Stimulated activated CD8-positive, alpha-beta memory T cell treated with anti-CD3 and anti-CD28 coated beads, Interleukin-15, amount 100 ng/mL, for 48 hours (primary cell): ENCODE measurements around the gene IL1RL1.
"Not testable (repeated sequence)": the region's sequence is repeated elsewhere in the genome, so short reads cannot be mapped to it uniquely, and the experiment has no call there.

ENCODE experiments used
- DNase-seq, 2 donors: peaks; one replicate each; pipeline ENCODE4 v3.0.0-alpha.2; 2020; ENCODE audit warnings: low read depth in 2 of 2

IL1RL1 gene

DNA sequence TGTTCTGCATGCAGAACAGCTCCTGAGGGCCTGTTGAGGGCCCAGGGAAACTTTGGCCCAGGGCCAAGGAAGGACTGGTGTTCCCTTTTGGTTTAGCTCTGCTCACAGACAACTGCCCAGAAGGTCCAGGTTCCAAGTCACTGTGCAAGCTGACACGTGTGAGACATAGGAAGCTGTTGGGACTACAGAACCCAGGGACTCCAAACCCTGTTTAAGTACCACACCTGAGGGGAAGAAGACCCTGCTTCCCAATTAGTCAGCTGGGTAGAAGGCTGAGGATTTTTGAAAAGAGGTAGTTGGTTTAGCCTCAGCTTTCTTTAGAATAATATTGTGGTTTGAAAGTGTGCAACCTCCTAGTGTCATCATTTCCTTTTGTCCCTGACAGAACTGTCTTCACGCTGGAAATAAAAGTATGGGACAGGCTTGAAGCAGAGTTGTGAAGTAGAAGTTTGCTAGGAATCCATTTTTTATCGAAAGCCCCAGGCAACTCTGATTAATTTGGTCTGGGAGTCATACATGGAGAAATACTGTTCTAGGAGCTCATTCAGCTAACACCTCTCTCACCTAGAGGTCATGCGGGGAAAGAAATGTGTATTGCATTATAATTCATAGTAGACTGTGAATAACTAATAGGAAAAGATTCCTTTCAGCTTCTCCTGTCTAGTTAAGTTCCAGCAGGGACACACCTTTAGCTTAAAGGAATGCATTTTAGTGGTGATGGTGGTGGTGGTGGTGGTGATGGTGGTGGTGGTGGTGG lies 19.9 kb upstream of the IL1RL1 start:
- no peak for DNase-seq

DNA sequence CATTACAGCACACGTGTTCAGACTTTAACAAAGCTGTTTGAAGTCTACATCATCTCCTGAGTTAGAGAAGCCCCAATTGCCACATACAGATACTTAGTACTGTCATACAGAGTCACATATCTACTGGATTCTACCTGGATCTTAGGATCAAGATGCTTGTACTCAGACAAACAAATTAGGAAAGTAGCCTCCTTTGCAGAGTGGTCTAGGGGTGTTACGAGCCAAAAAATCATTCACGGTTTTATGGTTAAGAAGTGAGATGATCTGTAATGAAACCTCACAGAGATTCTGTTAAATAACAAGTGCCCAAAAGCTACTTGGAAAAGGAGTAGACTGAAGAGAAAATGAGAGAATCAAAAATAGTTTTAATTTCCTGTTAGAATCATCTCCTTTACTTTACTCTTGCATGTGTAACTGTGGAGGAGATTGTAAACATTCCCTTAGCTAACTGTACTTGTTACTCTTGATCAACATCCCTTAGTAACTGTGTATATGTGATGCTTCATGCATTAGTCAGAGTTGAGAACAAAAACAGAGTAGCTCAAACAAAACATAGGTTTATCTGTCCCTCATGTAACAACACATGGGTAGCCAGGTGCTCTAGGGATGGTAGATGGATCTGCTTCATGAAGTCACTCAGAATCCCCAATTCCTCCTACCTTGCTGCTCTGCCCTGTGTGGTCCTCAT lies 16.4 kb upstream of the IL1RL1 start:
- DNase-seq = no peak

GRCh38 chr2:102295566-102295965 lies 15.8 kb upstream of the IL1RL1 start:
- no peak for DNase-seq

DNA sequence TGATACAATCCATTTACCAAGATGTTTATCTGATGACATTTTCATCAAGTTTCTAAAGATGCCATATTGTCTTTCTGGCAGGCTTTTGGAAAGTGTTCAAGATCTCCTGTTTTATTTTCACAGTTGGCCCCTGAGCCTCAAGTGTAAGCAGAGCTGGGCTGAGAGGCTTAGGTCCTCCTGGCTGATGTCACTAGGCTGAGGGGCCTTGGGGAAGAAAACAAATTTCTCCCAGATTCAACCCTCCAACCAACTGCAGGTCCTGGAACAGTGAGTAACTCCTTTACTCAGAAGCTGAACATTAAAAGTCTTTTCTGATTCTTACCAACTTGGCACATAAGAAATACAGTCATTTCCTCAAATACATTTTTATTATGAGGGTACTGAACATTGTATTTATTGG lies 14.9 kb upstream of the IL1RL1 start:
- no peak for DNase-seq

- DNase-seq = no peak
These were observed 13.5 kb upstream of the IL1RL1 start for GRCh38 chr2:102297891-102298290.

DNA sequence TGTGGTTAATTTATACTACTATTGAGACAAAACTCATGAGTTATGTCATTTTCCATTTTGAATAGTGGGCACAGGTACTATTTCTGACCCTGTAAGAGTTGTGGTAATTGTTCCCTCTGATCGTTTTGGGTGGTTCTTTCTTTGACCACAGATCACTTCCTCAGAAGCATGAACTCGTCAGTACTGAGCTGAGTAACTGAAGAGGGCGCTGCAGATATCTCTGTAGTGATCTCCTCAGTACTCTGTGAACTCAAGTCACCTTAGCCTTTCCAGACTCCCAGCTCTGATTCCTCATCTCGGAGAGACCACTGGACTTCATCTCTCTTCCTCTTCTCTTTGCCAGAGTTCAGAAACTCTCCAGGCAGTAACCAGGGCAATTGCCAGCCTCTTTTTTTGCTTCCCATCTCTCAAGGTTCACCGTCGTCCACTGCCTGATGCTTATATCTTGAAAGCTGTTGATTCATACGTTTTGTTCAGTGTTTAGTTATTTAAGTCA lies 9.4 kb upstream of the IL1RL1 start:
- DNase-seq = peak; percentile 38 to 42

- no peak for DNase-seq
These were observed 8.9 kb upstream of the IL1RL1 start for GRCh38 chr2:102302458-102302857.

DNA sequence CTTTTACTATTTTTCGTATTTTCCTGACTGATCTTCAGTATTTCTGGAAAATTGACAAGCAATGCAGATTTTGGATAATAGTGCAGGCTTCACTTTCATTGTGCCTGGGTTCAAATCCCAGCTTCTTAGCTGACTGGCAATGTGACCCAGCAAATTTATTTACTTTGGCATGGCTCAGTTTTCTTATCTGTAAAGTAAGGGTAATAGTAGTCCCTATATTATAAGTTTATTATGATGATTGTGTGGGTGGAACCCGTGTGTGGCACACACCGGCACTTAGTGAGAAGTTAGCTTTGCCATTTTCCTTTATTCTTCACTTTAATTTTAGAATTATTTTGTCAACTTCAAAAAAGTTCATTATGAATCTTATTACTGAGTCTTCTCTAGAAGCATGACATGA lies 7.8 kb upstream of the IL1RL1 start:
- no peak for DNase-seq

DNA sequence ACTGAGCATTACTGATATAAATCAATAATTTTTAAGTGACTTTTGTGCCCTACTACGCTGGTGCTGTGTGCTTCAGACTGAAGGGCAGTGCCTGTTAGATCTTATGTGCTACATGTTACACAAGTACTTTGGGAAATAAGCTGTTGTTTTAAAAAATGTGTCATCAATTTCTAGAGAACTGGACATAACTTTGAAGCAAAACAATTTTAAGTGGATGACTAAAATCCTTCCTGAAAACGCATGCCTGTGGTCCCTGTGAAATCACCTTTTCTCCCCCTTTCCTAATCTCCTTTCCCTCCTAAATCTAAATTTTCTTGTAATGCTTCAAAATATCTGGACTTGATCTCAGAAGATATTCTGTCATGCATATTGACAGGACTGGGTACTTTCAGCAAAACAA lies 7.1 kb upstream of the IL1RL1 start:
- no peak for DNase-seq

GRCh38 chr2:102304711-102305611 lies 6.4 kb upstream of the IL1RL1 start:
- peak in 1 of 2 donors; percentile 35 for DNase-seq

DNA sequence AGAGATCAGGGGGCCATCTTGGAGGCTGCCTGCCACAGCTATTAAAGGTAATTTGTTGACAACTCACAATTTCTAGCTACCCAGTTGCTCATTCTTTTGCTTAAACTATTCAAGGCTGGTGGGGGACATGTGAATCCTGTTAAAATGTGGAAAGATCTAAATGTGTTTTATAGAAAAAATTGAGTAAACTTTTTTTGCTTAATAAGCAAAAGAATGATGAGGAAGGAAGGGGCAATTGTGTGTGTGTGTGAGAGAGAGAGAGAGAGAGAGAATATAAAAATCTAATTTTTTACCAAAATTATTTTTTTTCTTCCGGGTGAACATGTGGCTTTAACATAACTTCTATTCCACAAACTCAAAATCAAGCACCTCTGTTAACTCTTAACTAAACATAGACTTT lies 5.2 kb upstream of the IL1RL1 start:
- no peak for DNase-seq

DNA sequence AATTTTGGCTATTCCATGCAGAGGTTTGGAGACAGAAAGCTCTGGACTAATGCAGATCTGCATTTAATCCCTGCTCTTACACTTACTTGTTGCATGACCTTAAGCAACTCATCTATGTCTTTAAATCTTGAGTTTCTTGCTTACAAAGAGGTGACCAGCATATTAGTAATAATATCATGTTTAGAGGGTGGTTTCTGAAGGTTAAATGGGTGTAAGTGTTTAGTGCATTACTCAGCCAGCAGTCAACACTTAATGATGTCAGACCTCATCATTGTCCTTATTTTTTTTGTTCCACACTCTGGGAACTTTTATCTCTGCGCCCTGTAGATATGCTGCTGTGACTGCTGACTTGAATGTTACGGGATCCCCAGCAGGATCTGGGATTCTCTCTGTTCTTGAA lies 1.7 kb downstream of the IL1RL1 start:
- no peak for DNase-seq

DNA sequence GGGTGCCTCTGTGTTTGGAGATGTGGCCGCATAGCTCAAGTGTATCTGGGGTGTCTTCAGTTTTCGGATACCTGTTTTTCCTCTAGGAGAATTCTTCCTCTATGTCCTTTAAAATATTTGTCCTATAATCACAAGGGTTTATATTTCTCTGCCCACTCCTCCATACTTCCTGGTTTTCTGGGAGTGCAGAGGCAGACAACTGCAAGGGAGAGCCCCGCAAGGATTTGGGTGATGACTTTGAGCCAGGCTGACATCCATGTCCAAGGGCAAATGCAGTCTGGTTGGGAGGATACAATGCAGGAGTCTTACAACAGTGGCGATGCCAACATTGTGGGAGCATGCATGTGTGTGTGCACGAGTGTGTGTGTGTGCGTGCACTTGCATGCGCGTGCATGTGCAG lies 2.1 kb downstream of the IL1RL1 start:
- DNase-seq = no peak

- no peak for DNase-seq
These were observed 2.6 kb downstream of the IL1RL1 start for GRCh38 chr2:102313950-102314349.

DNA sequence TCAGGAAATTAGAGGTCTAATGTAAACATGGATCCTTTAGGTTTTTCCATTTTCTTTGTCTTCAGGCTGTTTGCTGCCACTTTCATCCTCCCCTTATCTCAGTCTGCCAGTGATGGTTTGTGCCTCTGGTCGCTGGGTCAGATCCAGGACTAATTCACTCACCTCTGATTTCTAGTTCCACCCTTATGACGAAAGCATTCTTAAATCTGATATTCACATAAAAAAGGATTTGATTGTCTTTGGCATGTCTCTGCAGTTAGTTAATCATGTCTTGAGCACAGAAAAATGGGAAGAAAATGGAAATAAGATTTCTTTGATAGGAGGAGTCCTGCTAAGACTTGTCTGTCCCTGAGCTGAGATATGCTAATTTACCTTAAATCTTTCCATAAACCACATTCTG lies 4.6 kb downstream of the IL1RL1 start:
- DNase-seq = no peak

DNA sequence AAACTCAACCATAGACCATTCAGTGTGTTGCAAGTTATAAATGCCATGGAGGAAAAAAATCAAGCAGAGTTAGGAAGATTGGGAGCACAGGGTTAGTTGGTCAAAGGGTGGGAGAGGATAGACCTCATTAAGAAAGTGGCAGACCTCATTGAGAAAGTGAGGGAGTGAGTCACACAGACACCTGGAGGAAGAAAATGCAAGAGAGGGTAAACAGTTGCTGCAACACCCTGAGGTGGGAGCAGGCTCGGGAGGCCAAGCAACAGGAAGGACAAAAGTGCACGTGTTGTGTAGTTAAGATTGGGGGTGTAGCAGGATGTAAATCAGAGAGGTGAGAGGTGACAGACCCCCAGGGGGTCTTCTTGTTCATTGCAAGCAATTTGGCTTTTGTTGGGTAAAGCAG lies 6.4 kb downstream of the IL1RL1 start:
- no peak for DNase-seq

DNA sequence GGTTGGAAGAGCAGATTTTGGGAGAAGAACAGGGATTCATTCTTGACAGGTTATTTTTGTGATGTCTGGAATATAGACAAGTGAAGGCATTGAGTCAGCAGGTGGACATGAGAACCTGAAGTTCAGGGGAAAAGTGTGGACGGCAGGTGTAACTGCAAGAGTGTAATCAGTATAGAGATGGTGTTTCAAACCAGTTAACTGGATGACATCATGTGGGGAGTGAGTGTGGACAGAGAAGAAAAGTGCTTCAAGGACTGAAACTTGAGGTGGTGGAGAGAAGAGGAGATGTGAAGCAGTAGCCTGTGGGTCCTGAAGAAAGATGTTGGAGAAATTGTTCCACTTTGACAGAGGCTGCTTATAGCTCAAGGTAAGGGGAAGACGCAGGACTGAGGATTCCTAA lies 7.1 kb downstream of the IL1RL1 start:
- no peak for DNase-seq

- no peak for DNase-seq
These were observed 10.8 kb downstream of the IL1RL1 start for GRCh38 chr2:102321941-102322719.

DNA sequence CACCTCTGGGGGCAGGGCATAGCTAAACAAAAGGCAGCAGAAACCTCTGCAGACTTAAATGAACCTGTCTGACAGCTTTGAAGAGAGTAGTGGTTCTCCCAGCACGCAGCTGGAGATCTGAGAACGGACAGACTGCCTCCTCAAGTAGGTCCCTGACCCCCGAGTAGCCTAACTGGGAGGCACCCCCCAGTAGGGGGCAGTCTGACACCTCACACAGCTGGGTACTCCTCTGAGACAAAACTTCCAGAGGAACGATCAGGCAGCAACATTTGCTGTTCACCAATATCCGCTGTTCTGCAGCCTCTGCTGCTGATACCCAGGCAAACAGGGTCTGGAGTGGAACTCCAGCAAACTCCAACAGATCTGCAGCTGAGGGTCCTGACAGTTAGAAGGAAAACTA lies 13.6 kb downstream of the IL1RL1 start:
- DNase-seq = not testable (repeated sequence)

DNA sequence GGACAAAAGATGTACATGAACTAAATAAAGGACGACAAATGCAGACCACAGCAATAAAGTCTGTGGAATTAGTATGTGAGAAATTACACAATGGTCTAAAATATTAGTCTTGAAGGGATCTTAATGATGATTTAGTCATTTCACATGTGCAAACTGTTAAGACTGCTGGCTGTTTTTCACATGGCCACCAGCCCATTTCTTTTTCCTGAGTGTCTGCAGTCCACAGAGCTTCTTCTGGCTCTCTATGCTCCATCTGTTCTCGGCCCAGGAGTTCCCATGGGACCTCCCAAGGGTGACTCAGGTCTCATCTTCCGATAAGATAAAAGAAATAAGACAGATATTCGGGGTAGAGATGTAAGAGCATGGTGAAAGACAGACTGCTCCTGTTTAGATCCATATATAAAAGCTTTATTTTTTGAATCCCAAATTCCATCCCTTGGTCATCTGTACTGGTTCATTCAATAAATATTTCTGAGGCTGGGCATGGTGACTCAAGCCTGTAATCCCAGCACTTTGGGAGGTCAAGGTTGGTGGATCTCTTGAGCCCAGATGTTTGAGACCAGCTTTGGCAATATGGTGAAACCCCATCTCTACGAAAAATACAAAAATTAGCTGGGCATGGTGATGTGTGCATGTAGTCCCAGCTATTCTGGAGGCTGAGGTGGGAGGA lies 20.1 kb downstream of the IL1RL1 start:
- DNase-seq = no peak

- no peak for DNase-seq
These were observed 23.1 kb downstream of the IL1RL1 start for GRCh38 chr2:102334486-102334885.
